GF-D8 (cell line): ENCODE results near the gene FOXN4.
"Not testable (repeated sequence)": the region's sequence is repeated elsewhere in the genome, so short reads cannot be mapped to it uniquely, and the experiment has no call there.

Source experiments
- DNase-seq: peaks from one replicate; lab custom pipeline; 2025; lab: John Stamatoyannopoulos, UW

FOXN4 gene, protein sequence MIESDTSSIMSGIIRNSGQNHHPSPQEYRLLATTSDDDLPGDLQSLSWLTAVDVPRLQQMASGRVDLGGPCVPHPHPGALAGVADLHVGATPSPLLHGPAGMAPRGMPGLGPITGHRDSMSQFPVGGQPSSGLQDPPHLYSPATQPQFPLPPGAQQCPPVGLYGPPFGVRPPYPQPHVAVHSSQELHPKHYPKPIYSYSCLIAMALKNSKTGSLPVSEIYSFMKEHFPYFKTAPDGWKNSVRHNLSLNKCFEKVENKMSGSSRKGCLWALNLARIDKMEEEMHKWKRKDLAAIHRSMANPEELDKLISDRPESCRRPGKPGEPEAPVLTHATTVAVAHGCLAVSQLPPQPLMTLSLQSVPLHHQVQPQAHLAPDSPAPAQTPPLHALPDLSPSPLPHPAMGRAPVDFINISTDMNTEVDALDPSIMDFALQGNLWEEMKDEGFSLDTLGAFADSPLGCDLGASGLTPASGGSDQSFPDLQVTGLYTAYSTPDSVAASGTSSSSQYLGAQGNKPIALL

DNA sequence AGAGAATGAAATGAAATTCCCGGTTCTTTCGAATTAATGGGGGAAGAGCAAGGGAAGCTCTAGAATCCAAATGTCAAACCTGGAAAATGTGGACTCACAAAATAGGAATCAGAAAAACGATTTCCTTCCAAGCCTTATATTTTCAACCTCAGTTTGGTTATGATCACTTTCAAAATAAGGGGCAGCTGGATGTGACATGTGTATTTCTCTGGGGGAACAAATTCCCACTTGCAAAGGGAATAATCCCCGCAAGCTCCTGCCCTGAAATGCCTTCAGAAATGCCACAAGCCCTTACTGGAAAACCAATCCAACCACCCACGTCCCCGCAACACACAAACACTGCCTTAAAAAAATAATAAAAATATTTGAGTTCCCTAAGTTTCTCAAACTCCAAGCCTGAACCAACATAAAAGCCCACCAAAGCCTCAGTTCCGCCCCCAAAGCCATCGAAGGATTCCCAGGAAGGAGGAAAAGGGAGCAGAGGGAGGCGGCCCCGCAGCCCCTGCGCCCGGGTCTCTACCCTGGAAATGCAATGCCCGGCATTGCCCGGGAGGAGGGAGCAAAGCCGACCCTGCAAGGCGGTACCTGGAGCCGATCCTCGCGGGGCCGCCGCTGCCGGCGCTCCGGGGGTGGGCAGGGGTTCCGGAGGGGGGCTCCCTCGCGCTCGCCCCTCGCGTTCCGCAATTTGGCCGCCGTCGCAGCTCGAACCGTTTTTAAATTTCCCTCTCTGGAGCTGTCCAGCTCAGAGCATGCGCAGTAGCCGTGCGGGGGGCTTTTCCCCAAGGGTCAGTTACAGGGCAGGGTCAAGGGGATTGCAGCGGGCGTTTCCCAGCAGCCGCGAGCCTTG, at the start of gene FOXN4:
TSS of gene FOXN4 (minus strand) at position 751 of the 847 bp plus-strand sequence. CDS start 963 bp downstream, outside the sequence.
- no peak for DNase-seq

DNA sequence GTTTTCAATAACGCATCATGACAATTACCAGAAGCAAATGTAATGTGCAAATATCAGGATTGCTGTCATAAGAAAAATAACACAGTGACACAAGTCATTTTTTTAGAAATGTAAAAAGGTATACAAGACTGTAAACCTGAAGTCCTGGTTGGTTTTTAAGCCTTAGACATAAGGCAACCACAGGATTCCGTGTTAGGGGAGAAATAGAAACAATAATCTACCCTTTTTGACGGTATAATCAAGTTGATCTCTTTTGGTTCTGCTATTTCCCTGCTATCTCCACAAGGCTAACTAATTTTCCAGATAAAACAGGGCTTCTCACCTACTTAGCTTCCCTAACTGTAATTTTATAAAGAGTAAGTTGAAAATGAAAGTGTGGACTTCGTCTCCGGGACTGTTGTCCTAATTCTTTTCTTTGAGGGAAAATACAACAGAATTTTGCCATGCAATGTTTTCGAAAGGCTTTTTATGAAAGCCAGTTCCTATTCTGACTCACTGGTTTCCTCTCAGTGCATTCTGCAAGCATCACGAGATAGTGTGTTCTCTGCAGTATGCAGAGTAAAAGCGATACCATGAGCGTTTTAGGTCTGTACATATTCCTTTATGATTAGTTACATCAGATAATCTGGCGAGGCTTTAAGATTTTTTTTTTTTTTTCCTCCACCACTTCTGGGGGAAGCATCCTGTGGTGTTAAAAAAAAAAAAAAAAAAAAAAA, 49.2 kb upstream of the FOXN4 start:
- no peak for DNase-seq

DNA sequence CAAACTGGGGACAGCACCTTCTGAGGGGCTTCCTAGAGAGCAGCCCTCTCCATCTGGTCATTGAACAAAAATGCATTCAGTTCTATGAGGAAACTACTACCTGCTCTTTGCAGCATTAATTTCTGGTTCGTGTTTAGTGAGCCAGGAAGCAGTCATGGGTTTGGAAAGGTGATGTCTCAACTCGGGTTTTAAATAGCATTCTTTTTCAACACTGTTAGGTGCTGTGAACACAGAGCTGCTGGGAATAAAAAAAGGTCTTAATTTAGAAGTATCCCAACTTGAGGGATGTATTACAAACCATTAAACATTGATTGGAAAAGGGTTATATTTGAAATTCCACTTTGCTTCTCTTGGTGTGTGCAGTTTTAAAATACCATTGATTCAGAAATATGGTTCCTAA, 47.9 kb upstream of the FOXN4 start:
- DNase-seq: no peak

DNA sequence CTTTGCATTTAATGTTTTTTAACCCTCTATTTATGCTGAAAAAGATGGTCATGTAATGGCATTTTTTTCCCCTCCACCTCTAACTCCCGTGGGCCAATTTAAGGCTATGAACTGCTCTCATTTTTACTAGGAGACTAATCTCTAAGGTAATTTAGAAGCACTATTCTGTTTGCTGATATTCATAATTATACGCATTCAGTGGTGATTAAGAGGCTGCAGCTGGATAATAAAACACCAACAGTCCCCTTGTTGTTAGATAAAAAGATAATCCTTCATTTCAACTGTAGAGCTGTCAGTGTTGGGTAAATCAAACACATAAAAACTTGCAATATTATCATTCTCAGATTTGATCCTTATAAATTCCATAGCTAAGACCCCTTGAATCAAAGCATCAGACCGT, 47.5 kb upstream of the FOXN4 start:
- no peak for DNase-seq

DNA sequence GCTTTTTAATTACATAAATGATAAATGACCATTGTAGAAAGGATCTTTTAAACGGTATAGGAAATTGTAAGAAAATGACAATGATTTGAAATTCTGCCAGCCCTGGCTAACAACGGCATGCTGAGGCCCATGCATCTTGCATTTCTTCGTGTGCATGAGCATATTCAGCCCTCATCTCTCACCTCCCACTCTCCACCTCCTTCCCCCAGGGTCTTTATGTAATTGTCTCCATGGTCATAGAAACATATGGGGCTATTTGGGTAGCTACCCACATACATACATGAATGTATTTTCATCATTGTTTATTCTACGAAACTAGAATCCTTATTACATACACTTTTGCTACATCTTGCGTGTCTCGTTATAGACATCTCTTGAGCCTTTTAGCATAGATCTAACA, 43.1 kb upstream of the FOXN4 start:
- no peak for DNase-seq

DNA sequence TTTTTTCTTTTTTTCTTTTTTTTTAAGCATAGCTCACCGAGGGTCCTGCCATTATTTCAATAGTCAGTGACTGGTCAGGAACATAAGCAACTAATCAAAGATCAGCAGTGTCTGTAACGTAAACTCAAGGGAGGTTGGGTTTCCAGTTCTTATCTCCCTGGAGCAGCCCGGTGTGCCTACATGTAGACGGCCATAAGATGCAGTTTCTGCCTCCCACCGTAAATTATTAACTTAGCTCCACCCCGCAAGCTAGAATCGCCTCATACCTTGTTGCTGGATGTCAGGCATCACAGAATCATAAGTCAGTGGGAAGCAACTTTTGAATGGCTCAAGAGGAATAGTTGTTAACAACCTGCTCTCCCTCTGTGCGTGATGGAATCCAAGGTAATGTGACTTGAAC, 38.5 kb upstream of the FOXN4 start, which contains the start of gene MYO1H:
TSS of gene MYO1H (plus strand) at position 312 of the 400 bp plus-strand sequence. CDS start at position 373, 61 bp downstream.
- DNase-seq: no peak

DNA sequence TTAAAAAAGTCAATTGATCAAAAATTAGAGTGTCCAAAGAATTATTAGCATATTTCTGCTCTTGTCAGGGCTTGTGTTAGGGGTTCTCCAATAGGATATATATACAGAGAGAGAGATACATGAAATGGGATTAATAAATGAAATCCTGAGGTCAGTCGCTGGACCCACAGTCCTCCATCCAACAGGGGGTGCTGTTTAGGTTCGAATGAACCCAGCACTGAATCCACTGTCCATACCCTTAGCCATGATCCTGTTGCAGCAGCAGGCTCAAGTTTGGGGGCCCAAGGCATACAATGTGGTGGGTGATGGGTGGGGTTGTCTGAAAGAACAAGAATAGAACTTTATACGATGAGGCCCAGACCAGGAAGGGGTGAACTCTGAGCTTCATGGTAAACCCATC, 37.8 kb upstream of the FOXN4 start:
- no peak for DNase-seq

DNA sequence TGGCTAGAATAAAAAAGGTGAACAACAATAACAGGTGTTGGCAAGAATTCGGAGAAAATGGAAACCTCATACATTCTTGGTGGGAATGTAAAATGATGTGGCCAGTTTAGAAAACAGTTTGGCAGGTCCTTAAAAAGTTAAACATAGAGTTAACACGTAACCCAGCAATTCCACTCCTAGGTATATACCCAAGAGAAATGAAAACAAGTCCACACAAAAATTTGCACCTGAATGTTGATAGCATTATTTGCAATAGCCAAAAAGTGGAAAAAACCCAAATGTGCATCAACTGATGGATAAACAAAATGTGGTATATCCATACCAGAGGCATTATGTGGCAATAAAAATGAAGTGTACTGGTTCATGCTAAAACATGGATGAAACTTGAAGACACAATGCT, 36.3 kb upstream of the FOXN4 start:
- DNase-seq: no peak

DNA sequence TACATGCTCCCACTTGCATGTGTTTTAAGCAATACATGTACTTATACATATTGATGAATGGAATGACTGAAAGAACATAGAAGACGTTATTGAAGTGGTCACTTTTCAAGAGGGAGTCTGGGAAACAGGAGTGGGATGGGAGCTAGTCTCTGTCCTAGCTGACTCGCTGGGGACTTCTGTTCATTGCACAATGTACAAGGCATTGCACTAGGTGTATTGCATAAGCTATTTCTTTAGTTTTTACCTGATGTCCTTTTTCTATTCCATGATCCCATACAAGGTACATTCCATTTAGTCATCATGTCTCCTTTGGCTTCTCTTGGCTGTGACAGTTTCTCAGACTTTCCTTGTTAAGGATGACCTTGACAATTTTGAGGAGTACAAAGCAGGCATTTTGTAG, 34.6 kb upstream of the FOXN4 start:
- no peak for DNase-seq

DNA sequence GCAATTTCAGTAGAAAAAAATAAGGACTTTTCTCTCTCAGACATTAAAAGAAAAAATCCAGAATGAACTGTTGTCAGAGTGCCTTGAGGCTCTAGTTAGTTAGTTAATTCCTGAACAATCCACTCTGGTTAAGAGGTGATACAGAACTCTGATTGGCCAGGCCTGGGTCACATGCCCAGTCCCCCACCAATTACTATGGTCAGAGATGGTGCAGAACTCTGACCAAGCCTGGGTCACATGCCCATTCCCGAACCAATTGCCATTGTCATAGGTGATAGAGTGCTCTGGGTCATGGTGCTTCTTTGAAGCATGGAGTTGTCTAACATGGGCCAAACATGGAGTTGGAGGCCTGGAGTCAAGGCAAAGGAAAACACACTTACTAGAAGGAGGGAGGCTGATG, 27.5 kb upstream of the FOXN4 start:
- DNase-seq: no peak

DNA sequence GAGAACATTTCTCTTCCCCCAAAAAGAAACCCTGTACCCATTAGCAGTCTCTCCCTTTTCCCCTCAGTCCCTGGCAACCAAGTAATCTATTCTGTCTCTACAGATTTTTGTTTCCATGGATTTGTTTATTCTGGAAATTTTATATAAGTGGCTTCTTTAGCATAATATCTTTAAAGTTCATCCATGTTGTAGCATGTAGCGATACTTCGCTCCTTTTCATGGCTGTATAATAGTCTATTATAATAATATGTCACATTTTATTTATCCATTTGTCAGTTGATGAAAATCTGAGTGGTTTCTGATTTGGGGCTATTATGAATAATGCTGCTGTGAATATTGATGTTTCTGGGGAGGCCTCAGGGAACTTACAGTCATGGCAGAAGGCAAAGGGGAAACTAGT, 25.8 kb upstream of the FOXN4 start:
- DNase-seq: no peak

DNA sequence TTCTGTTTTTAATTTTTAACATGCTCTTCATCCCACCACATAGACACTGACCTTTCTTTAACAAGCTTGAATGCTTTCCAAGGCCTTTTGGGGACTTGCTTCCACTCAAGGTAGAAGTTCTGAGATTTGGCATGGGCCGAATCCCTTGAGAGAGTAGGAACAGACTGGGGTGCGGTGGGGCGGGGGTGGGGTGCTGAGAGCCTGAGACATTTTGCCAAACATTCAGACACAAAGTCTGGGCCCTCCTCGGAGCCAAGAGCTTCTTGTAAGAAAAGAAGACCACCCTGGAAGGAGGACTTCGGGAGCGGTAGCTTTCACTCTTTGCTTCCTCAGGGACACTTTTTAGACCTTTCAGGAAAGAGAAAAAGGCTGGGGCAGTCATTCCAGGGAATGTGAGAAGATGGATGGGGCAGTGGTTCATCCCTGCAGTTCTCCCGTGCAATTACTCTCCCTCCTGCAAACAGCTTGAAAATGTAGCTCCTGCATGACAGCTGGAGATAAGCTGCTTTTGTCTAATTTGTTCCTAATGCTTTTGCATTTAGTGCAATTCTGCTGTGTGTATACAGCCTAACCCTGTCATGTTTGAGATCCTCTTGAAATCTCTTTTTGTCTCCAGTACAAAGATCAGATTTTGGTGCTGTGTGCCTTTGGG, 22.3 kb upstream of the FOXN4 start:
- no peak for DNase-seq

DNA sequence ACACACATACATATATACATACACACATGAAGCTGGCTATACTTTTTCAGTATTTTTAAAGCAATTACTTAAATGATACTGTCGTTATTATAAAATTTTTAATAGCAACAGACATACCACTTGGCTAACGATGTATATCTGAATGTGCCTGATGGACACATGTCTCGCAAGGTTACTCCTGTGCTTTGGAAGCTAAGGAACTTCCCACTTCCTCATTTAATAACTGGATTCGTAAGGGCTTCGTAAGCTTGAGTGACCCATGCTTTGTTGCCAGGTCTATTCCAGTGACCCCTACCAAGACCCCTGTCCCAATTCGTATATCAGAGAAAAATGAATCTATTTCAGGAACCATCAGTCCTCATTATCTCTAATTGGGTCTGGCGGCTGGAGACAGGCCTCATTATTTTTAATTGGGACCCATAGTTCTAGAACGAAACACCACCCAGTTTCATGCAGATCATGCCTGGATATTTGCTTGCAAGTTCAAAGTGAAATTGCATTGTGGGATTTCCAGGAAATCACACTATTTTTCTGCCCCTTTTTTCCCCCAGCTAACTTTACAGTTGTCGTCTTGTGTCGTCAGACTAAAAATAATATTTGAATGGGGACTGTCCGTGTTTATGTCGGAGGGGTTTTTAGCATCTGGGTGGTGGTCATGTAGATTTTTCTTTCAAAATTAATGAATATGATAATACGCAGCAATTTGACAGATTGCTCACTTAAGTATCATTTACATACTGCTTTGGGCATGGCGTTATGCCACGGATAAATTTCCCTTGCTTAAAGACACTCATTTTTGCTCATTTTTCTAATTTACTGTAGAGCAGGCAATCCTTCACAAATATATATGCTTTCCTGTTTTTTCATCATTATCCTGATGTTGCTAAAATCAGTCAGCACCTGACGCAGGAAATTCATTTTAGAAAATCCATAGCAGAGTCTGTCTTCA, 21.5 kb upstream of the FOXN4 start:
- no peak for DNase-seq

DNA sequence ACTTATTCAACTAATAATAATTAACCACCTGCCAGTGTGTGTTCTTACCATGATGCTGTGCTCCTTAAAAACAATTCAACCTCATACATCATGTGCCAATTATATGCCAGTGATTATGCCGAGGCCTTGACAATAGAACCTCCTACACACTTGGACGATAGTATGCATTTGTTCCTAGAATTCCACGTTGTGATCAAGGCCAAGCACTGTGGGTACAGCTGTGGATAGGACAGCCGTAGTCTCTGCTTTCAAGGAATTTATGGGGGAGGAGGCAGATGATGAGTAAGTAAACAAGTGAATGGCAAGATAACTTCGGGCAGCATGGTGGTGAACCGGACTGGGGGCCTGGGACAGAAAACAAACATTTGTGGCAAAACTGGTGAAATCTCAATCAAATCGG, 20.6 kb upstream of the FOXN4 start:
- no peak for DNase-seq

DNA sequence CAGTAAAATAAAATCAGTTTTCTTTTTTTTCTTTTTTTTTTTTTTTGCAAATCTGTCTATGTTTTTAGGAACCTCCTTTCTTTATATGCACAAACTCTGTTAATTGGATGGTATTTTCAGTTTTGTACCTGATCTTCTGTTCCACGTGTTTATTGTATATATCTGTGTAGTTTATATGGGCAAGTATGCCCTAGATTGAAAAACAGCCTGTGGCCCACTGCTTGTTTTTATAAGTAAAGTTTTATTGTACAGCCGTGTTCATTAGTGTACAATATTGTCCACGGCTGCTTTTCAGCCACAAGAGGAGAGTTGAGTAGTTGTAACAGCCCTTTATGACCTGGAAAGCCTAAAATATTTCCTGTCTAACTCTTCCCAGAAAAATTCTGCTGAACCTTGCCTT, 19.9 kb upstream of the FOXN4 start:
- no peak for DNase-seq

DNA sequence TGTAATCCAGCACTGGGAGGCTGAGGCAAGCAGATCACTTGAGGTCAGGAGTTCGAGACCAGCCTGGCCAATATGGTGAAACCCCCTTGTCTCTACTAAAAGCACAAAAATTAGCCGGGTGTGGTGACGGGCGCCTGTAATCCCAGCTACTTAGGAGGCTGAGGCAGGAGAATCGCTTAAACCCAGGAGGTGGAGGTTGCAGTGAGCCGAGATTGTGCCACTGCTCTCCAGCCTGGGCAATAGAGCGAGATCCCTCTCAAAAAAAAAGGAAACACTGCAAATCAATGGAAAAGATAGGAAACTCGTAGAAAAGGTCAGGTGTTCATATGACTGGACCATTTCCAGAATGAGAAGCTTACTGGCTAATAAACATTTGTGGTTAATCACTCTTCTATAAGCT, 12.2 kb upstream of the FOXN4 start:
- DNase-seq: not testable (repeated sequence)

DNA sequence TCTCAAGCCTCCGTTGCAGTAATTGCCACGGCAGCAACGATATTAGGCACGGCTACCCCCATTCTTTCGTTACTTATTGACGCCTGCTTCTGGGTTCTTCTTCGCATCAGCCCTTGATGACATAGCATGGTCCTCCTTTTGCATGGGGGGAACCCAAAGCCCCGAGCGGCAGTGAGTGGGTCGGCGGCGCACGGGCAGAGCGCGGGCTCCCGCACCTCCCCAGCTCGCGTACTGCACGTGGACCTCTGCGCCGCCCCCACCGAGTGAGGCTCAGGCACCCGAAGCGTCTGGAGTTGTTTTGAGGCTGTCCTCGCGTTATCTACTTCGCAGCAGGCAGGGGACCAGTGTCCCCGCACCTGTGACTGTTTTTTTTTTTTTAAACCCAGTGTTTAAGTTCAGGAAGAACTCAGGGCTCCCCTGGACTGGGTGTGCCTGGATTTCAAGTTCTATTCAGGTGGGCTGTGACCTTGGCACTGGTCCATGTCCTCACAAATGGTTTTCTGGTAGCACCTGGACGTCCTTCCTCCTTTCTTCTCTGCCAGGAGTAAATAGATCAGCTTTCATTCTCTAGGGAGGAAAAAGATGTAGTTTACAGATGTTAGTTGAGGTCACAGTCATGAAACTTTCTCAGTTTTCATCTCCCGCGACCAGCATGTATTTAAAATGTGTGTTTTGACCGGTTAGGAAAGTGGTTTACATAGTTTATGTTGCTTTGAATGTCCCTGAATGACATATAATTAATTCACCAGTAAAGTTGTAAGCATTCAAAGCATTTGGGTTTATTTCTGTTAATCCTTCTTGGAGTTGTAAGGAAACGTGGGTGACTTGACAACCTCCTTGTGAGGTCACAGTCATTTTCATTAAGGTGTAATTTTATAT, 1.4 kb upstream of the FOXN4 start:
- DNase-seq: no peak

DNA sequence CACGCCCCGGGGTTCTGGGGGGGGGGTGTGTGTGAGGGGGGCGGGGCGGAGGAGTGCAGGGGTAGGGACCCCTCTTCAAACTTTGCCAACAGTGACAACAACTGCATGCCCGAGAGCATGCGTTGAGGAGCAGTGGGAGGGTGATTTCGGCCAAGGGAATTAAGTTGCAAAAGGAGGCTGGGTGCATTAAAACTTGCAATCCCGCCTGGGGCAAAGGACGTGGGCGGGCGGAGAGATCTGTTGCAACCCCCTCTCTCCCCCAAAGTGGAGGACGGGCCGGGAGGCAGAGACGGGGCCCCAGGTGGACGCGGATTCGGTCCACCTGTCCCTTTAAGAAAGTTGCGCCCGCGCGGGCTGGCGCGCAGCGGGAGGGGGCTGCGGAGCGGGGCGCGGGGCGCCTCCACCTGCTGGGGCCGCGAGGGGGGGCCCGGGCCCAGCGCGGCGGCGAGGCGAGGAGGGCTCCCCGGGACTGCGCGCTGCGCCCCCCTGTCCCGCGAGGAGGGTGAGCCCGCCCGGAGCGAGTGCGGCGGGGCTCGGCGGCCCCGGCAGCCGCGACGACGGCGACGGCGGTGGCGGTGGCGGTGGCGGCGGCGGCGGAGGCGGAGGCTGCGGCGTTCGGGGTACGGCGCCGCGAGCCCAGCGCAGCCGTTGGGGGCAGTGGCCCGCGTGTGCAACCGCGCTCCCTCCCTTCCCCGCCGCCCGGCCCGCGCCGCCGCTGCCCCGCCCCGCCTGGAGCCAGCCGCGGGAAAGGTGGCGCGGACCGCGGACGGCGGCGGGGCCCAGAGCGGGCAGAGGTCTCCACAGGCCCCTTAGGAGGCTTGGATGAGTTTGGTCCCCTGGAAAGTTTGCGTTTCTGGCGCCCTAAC, 530 bp upstream of the FOXN4 start:
- DNase-seq: no peak

DNA sequence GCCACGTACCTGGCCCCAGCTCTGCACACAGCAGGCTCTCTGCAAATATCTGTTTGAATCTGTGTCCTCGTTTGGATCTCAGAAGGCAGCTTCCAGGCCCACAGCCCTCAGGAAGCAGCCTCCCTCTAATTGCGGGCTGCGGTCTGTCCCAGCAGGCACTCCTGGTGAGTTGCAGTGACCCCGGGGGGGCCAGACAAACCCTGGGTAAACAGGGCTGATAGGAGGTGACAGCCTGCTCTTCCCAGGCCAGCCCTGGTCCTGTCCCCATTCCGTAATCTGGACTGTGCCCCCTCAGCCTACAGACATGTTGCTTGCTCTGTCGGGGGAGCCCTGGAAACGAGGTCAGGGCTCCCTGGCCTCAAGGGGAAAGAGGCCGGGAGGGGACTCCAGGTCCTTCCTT, 2.0 kb downstream of the FOXN4 start:
- no peak for DNase-seq
